ENCODE results near the gene CLCA2. TPM values are rescaled to one million over a fixed set of nuclear protein-coding genes. Genes with fewer than 3 reads are reported as not detected.
"Not testable (repeated sequence)": the region's sequence is repeated elsewhere in the genome, so short reads cannot be mapped to it uniquely, and the experiment has no call there.

Gene CLCA2
- total RNA-seq, 1 experiment from 2014 or later = not detected

DNA sequence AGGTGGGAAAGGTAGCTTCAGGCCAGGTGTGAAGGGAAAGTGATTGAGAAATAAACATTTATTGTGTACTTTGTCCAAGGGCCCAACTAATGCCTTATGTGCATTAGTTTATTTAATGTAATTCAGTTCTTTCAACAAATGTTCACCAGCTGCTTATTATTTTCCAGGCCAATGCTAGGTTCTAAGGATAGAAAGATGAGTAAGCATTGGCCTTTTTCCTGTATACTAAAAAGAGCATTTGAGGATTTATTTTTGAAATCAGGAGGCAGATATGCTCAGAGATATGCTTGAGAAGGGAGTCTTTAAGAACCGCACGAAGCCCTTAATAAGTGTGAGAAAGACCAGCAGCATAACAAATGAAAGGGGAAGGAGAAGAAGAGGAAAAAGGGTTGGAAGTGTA lies 76.7 kb downstream of the CLCA2 start:
- CTCF ChIA-PET = no interaction called here
- TF ChIP-seq SIN3A (IDR thresholded peaks at IDR 0.05; ENCODE audit: borderline replicate concordance, insufficient read depth, low read depth, low read length) (no peak), TCF7L2 (IDR thresholded peaks at IDR 0.05; ENCODE audit: low read depth, low read length) (no peak), POLR2AphosphoS5 (IDR thresholded peaks at IDR 0.05; ENCODE audit: low read depth, low read length) (no peak)
- TF ChIP-seq, protein P1, sequence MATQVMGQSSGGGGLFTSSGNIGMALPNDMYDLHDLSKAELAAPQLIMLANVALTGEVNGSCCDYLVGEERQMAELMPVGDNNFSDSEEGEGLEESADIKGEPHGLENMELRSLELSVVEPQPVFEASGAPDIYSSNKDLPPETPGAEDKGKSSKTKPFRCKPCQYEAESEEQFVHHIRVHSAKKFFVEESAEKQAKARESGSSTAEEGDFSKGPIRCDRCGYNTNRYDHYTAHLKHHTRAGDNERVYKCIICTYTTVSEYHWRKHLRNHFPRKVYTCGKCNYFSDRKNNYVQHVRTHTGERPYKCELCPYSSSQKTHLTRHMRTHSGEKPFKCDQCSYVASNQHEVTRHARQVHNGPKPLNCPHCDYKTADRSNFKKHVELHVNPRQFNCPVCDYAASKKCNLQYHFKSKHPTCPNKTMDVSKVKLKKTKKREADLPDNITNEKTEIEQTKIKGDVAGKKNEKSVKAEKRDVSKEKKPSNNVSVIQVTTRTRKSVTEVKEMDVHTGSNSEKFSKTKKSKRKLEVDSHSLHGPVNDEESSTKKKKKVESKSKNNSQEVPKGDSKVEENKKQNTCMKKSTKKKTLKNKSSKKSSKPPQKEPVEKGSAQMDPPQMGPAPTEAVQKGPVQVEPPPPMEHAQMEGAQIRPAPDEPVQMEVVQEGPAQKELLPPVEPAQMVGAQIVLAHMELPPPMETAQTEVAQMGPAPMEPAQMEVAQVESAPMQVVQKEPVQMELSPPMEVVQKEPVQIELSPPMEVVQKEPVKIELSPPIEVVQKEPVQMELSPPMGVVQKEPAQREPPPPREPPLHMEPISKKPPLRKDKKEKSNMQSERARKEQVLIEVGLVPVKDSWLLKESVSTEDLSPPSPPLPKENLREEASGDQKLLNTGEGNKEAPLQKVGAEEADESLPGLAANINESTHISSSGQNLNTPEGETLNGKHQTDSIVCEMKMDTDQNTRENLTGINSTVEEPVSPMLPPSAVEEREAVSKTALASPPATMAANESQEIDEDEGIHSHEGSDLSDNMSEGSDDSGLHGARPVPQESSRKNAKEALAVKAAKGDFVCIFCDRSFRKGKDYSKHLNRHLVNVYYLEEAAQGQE (IDR thresholded peaks at IDR 0.05; ENCODE audit: insufficient read depth in 1 of 2, low read depth in 2 of 2, low read length in 1 of 2) = no peak
- TF ChIP-seq, protein P2, sequence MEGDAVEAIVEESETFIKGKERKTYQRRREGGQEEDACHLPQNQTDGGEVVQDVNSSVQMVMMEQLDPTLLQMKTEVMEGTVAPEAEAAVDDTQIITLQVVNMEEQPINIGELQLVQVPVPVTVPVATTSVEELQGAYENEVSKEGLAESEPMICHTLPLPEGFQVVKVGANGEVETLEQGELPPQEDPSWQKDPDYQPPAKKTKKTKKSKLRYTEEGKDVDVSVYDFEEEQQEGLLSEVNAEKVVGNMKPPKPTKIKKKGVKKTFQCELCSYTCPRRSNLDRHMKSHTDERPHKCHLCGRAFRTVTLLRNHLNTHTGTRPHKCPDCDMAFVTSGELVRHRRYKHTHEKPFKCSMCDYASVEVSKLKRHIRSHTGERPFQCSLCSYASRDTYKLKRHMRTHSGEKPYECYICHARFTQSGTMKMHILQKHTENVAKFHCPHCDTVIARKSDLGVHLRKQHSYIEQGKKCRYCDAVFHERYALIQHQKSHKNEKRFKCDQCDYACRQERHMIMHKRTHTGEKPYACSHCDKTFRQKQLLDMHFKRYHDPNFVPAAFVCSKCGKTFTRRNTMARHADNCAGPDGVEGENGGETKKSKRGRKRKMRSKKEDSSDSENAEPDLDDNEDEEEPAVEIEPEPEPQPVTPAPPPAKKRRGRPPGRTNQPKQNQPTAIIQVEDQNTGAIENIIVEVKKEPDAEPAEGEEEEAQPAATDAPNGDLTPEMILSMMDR (IDR thresholded peaks at IDR 0.05) = no peak
- intact Hi-C loops (cut with micrococcal nuclease; ENCODE audit: unreplicated experiment) = no loop called here
- no TSS peak for BruUV-seq (replicated peaks)
- Histone ChIP-seq H3K27ac (ENCODE audit: low read length) (no peak overlapping the region), H3K27me3 (ENCODE audit: control insufficient read depth, insufficient read depth, low read length) (peaks cover 15% of the 10 kb centered on the region), H3K36me3 (ENCODE audit: control insufficient read depth, insufficient read depth, low read length) (no peaks in the 10 kb centered on the region), H3K4me1 (ENCODE audit: control insufficient read depth, insufficient read depth, low read length) (peaks cover 4% of the 10 kb centered on the region; the same call in 1 of the 2 replicates), H3K4me3 (ENCODE audit: low read depth in 2 of 2, low read length in 2 of 2) (no peak overlapping the region), H3K9me3 (ENCODE audit: control insufficient read depth, insufficient read depth, low read depth, low read length) (no peaks in the 10 kb centered on the region)
- DNase-seq (ENCODE audit: low read depth, low spot score) (no peak), ATAC-seq (no peak)
- in situ Hi-C loops (cut with HindIII; ENCODE audit: low pct_unique_long_range_greater_than_20kb, low sequenced_read_pairs) = no loop called here
- POLR2A ChIA-PET = no interaction called here

DNA sequence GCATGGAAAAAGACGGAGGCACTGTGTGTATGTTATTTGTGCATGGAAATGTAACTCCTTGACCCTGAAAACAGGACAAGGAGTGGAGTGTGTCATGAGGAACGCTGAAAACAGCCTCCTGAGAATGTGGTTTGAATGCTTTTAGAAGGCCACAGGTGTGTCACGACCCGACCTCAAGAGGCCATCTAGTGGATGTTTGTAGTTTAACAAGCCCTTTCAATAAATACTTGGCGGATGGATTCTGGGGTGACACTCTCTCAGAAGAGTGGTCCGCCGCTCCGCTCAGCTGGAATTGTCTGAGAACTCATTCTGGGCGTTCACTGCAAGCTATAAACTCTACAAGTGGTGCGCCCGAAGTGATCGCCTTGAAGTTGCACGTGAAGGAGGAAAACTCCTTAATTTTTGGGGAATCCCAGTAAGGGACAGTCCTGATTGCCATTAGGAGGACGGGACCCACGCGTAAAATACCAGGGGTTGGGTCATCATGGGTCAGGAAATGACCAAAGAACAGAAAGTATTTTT lies 78.2 kb downstream of the CLCA2 start:
- peak; percentile 80 for ATAC-seq
- Histone ChIP-seq H3K4me3 (ENCODE audit: low read depth in 2 of 2, low read length in 2 of 2) (peak overlapping the region in 1 of 2 experiments; percentile 16; a peak in 2 of 4 replicates), H3K27me3 (ENCODE audit: control insufficient read depth, insufficient read depth, low read length) (peaks cover 15% of the 10 kb centered on the region)
- H3K4me1 ChIP-seq (ENCODE audit: control insufficient read depth, insufficient read depth, low read length); H3K9me3 ChIP-seq (ENCODE audit: control insufficient read depth, insufficient read depth, low read depth, low read length); POLR2A ChIA-PET; in situ Hi-C loops (cut with HindIII; ENCODE audit: low pct_unique_long_range_greater_than_20kb, low sequenced_read_pairs); DNase-seq (ENCODE audit: low read depth, low spot score); BruUV-seq (replicated peaks); H3K36me3 ChIP-seq (ENCODE audit: control insufficient read depth, insufficient read depth, low read length); H3K27ac ChIP-seq (ENCODE audit: low read length): not testable (repeated sequence)
- TF ChIP-seq, protein P2 (IDR thresholded peaks at IDR 0.05) = peak; percentile 86
- CTCF ChIA-PET = interaction anchor here (1.1 kb wide), 1 partner anchor 28 kb away, joined by 3 read pairs; no protein-coding TSS in a partner anchor
- intact Hi-C loops (cut with micrococcal nuclease; ENCODE audit: unreplicated experiment) = loop anchor here (1.0 kb wide), 1 partner anchor 122 kb away; no protein-coding TSS in a partner anchor

Measured in Panc1 (cell line).